Activated T-helper 17 cell treated with anti-CD3 and anti-CD28 coated beads, Interleukin-2, amount 50 U/mL, for 72 hours (primary cell): ENCODE measurements around the gene VPS18. TPM values are rescaled to one million over a fixed set of nuclear protein-coding genes. Genes with fewer than 3 reads are reported as not detected.

Experiments
- ATAC-seq: fragments of 150-1000 bp; cut with Tn5 transposase; replicated peaks from 2 replicates; pipeline ENCODE4 v1.10.0; 2021; ENCODE audit warnings: mild to moderate bottlenecking, moderate library complexity
- H3K27ac Mint-ChIP-seq: one replicate; pipeline ENCODE4 v1.8.0; 2022; ENCODE audit warnings: mixed read lengths
- H3K27me3 Mint-ChIP-seq: one replicate; pipeline ENCODE4 v1.8.0; 2022; ENCODE audit warnings: mixed read lengths
- H3K36me3 Mint-ChIP-seq: one replicate; pipeline ENCODE4 v1.8.0; 2022; ENCODE audit warnings: low read depth, mild to moderate bottlenecking, mixed read lengths
- H3K4me1 Mint-ChIP-seq: one replicate; pipeline ENCODE4 v1.8.0; 2022; ENCODE audit warnings: mixed read lengths
- H3K4me3 Mint-ChIP-seq: one replicate; pipeline ENCODE4 v1.8.0; 2022; ENCODE audit warnings: mild to moderate bottlenecking, mixed read lengths
- H3K9me3 Mint-ChIP-seq: one replicate; pipeline ENCODE4 v1.8.0; 2022; ENCODE audit warnings: mixed read lengths
- total RNA-seq, 2 donors: library from RNA; stranded (reverse); gene quantifications; one replicate each; pipeline ENCODE4 v1.2.3, GENCODE V29; 2022

Gene VPS18
- total RNA-seq, 2 donors from 2014 or later = 5.6 to 12.0 TPM

DNA sequence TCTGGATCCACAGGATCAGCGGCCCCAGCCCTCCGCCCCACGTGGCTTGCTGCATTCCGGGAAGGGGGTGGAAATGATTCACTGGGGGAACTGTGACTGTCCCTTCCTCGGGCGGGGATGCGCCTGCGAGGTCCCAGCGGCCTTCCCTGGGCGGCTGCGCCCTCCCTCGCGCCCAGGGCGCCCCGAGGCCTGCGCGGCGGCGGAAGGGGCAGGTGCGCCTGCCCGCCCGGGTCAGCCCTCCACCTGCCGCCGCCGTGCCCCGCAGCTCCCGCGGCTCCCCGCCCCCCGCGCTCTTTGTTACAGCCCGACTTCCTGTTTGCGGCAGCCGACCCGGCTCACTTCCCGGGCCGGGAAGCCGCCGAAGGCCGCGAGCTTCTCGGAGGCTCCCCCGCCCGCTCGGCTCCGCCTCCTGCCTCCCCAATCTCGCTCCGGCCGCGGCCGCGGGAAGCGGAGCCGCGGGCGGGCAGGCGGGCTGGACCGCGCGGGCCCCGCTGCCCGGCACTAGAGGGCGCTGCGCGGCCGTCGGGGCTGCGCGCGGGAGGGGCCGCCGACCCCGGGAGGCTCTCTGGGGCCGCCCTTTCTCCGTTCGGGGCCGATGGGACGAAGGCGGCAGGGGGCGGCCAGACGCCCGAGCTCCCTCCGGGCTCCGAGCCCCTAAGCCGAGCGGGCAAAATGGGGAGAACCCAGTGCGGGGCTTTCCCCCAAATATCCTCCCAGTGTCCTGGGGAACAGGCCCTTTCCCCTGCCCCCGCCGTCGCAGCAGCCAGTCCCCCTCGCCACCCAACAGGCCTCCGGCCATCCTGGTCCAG lies 47.5 kb downstream of the VPS18 start:
- ATAC-seq = peak; percentile 88
- Mint-ChIP-seq H3K4me3 (peak overlapping the region; percentile 86), H3K27ac (peak overlapping the region; percentile 89), H3K27me3 (no peaks in the 10 kb centered on the region), H3K9me3 (no peaks in the 10 kb centered on the region), H3K36me3 (no peaks in the 10 kb centered on the region), H3K4me1 (peaks cover 17% of the 10 kb centered on the region)

DNA sequence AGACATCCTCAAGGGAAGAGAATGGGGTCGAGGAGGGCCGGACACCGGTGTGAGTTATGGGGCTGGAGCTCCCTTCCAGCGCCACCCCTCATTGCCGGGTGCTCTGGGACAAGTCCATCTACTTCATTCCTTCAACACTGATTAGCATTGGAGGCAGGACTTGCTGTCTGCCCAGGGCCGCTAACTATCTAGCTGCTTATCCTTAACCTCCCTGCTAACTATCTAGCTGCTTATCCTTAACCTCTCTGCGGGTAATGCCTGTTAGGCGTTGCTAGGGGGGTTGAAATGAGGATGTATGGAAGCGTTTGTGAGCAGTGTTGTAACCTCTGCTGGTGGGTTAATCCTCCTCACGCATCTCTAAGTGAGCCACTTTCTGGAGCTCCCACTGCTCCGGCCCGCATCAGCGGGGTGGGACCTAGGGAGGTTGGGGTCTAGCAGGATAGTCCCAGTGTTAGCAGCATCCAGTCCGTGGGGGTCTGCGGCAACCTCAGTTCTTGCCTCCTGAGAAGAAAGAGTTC lies 48.1 kb downstream of the VPS18 start:
- H3K36me3 Mint-ChIP-seq = no peaks in the 10 kb centered on the region
- peak overlapping the region; percentile 89 for H3K27ac Mint-ChIP-seq
- peak; percentile 5 for ATAC-seq
- peaks cover 17% of the 10 kb centered on the region for H3K4me1 Mint-ChIP-seq
- H3K9me3 Mint-ChIP-seq = no peaks in the 10 kb centered on the region
- no peaks in the 10 kb centered on the region for H3K27me3 Mint-ChIP-seq
- peak overlapping the region; percentile 86 for H3K4me3 Mint-ChIP-seq

DNA sequence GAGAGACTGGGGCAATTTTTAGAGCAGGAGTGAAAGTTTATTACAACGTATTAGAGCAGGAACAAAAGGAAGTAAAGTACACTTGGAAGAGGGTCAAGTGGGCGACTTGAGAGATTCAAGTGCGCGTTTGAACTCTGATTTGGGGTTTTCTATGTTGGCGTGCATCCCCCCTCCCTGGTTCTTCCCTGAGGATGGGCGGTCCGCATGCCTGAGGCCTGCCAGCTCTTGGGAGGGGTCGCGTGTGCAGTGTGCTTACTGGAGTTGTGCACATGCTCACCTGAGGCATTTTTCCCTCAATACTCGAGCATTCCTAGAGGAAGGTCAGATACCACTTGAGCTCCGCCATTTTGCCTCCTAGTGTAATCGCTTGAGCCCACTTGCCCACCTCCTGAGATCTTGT lies 48.6 kb downstream of the VPS18 start:
- Mint-ChIP-seq H3K9me3 (no peaks in the 10 kb centered on the region), H3K4me3 (peak overlapping the region; percentile 86), H3K27me3 (no peaks in the 10 kb centered on the region), H3K36me3 (no peaks in the 10 kb centered on the region), H3K27ac (peak overlapping the region; percentile 89), H3K4me1 (peaks cover 17% of the 10 kb centered on the region)
- no peak for ATAC-seq

DNA sequence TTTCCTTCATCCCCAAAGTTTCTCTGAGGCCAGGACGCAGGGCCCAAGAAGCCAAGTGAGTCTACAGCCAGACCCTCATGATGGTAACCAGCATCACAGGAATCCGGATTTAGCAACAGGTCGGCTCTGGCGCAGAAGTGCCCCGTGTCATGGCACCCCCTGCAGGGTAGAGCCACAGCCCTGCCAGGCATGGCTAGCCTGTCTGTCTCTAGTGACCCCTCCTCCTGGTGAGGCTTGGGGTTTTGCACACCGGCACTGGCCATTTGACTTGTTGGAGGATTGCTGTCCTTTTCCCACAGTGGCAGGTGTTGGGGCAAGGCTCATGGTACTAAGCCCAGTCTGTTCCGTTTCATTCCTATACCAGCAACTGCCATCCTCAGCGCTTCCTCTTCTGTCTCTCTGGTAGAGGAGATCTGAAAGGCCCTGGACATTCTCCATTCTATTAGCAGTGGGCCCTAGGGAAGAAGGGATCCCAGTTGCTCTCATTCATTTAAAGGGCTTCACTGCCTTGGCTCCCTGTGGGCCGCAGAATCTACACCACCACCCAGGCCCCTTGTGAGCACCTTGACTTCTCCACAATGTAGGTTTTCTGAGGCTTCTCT lies 49.6 kb downstream of the VPS18 start:
- ATAC-seq = no peak
- Mint-ChIP-seq H3K4me1 (peaks cover 17% of the 10 kb centered on the region), H3K4me3 (peak overlapping the region; percentile 86), H3K9me3 (no peaks in the 10 kb centered on the region), H3K27me3 (no peaks in the 10 kb centered on the region), H3K36me3 (no peaks in the 10 kb centered on the region), H3K27ac (no peak overlapping the region)

GRCh38 chr15:40944510-40945296 lies 50.5 kb downstream of the VPS18 start:
- Mint-ChIP-seq H3K4me1 (peaks cover 17% of the 10 kb centered on the region), H3K27ac (no peak overlapping the region), H3K9me3 (no peaks in the 10 kb centered on the region), H3K4me3 (no peak overlapping the region), H3K36me3 (no peaks in the 10 kb centered on the region), H3K27me3 (no peaks in the 10 kb centered on the region)
- ATAC-seq = no peak

DNA sequence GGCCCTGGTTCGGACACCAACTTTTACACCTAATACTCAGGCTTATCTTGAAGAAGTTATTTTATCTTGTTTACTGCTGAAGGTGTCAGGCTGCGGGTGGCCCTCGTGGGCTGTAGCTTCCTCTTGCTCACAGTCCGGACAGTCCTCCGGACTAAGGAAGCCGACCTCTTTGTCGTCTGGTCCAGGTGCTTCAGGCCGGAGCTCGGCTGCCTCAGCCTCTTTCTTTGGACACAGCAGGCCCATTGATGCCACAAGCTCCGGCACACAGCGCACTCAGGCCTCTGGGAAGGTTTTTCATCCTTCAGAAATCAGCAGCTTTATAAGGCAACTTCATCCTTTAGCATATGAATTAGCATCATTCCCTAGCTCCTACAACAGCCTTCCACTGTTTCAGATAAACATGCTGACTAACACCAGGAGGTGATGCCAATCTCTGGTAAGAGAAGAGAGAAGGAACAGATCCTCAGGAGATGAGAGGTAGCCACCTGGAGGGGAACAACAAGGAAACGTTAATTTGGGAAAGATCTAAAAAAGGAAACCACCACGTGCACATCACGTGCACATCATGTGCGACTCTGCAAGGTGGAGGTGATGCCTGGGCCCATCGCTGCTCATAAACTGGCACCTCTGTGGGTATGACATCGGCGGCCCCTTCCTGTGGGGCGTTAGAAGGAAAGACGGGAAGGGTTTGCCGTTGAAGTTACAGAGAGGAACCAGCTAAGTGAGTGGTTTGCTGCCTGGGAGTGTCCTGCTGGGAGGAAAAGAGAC lies 54.6 kb downstream of the VPS18 start:
- Mint-ChIP-seq H3K27ac (no peak overlapping the region), H3K9me3 (no peaks in the 10 kb centered on the region), H3K4me3 (no peak overlapping the region)

DNA sequence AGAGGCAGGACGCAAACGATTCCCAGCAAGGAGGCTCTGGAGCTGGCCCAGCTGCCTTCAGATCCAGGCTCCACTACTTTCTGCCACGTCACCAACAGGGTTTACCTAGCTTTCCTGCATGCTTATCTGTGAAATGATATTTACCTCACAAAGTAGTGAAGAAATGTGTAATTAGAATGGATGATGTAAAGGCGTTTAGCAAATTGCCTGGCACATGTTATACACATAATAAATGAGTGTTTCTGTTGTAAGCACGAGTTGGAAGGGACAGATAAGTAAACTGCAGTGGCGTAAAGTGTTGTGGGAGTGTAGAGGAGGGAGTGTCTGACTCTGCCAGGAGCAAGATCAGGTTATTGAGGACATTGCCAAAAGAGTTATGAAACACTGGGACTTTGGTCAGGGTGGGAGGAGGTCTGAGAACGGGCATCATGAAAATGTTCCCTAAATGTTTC lies 55.5 kb downstream of the VPS18 start:
- no peaks in the 10 kb centered on the region for H3K9me3 Mint-ChIP-seq
- ATAC-seq = no peak
- no peaks in the 10 kb centered on the region for H3K27me3 Mint-ChIP-seq
- no peak overlapping the region for H3K4me3 Mint-ChIP-seq
- no peak overlapping the region for H3K27ac Mint-ChIP-seq
- H3K4me1 Mint-ChIP-seq = peaks cover 4% of the 10 kb centered on the region
- peaks cover 7% of the 10 kb centered on the region for H3K36me3 Mint-ChIP-seq

More for the DNA sequence above, 54.6 kb downstream of the VPS18 start:
- Mint-ChIP-seq H3K27me3 (no peaks in the 10 kb centered on the region), H3K36me3 (no peaks in the 10 kb centered on the region), H3K4me1 (peaks cover 4% of the 10 kb centered on the region)
- no peak for ATAC-seq

DNA sequence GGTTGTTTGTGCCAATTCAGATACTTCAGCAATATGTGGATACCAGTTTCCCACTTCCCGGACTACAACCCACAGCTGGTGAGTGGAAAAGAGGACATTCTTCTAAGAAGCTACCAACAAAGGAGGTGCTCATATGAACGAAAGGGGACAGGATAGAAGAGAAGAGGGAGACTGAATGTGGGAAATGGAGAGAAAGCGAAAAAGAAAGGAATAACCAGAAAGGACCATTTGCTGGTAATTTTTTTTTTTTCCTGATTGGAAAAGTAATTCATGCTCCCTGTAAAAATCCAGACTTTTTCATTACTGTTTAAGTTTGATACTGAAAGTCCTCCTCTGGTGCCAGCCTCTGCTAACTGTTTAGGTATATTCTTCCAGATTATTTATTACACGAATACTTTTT lies 57.5 kb downstream of the VPS18 start:
- H3K9me3 Mint-ChIP-seq = no peaks in the 10 kb centered on the region
- H3K36me3 Mint-ChIP-seq = peaks cover 23% of the 10 kb centered on the region
- no peaks in the 10 kb centered on the region for H3K27me3 Mint-ChIP-seq
- peak overlapping the region; percentile 87 for H3K4me3 Mint-ChIP-seq
- ATAC-seq = no peak
- H3K4me1 Mint-ChIP-seq = peaks cover 9% of the 10 kb centered on the region
- H3K27ac Mint-ChIP-seq = no peak overlapping the region

- H3K4me1 Mint-ChIP-seq = peaks cover 9% of the 10 kb centered on the region
- no peaks in the 10 kb centered on the region for H3K27me3 Mint-ChIP-seq
- H3K36me3 Mint-ChIP-seq = peaks cover 23% of the 10 kb centered on the region
- H3K27ac Mint-ChIP-seq = peak overlapping the region; percentile 64
- H3K9me3 Mint-ChIP-seq = no peaks in the 10 kb centered on the region
- ATAC-seq = no peak
- H3K4me3 Mint-ChIP-seq = peak overlapping the region; percentile 87
Measured at GRCh38 chr15:40952301-40952900, 58.2 kb downstream of the VPS18 start.

DNA sequence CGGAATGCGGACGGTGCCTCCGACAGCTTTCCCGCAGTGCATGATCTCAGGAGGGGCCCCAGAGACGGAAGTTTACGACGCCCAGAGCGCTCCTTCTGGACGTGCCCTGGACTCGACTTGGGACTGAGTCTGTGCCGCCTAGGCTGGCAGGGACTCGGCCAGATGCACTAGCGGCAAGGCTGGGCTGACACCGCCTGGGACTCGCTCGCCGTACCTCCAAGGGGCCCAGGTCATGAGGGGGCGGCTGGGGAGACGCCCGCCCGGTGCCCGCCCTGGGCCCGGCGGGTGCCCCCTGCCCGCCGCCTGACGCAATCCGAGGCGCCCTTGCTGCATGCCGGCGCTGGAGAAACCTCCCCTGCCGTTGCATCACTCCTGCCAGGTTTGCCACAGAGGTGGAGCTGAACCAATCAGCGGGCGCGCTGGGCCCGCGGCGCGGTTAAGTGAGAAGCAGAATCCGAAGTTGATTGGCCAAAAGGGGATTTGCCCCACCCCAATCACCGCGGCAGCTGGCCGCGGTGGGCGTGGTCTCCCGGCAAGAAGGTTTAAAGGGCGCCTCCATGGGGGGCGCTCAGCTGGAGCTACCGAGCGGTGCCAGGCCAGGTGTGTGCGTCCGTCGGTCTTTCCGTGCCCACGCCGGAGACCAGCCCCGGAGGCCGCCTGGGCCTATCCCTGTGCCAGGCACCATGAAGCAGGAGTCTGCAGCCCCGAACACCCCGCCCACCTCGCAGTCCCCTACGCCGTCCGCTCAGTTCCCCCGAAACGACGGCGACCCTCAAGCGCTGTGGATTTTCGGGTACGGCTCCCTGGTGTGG lies 58.9 kb downstream of the VPS18 start, which contains the start of gene CHAC1:
TSS of gene CHAC1 (plus strand) at position 571 of the 812 bp plus-strand sequence. CDS start at position 684, 113 bp downstream.
- Mint-ChIP-seq H3K4me1 (peaks cover 9% of the 10 kb centered on the region), H3K27me3 (no peaks in the 10 kb centered on the region), H3K4me3 (peak within 1 kb of the TSS; percentile 87), H3K9me3 (no peaks in the 10 kb centered on the region), H3K36me3 (peaks cover 23% of the 10 kb centered on the region), H3K27ac (peak within 1 kb of the TSS; percentile 64)
- ATAC-seq = peak; percentile 98
